IMR-90 (cell line): ENCODE results near the gene SLC37A1.

Experiments used
- BHLHE40 ChIP-seq: fragments of 150-350 bp; IDR thresholded peaks from 2 replicates; pipeline ENCODE4 v1.6.1; 2016; ENCODE audit warnings: mild to moderate bottlenecking, low read depth, low read length
- CEBPB ChIP-seq: IDR thresholded peaks from 2 replicates; pipeline ENCODE4 v1.6.1; 2012; ENCODE audit warnings: low read depth, low read length, improper control_type of control experiment
- CHD1 ChIP-seq: IDR thresholded peaks from 2 replicates; pipeline ENCODE4 v1.6.1; 2012; ENCODE audit warnings: low read depth, low read length, improper control_type of control experiment
- CTCF ChIP-seq: conservative IDR thresholded peaks from 2 replicates; pipeline ENCODE4 v1.5.1; 2012; ENCODE audit warnings: mild to moderate bottlenecking, low read depth, low read length, improper control_type of control experiment
- MAFK ChIP-seq: IDR thresholded peaks from 2 replicates; pipeline ENCODE4 v1.6.1; 2012; ENCODE audit warnings: low read depth, low read length, improper control_type of control experiment
- MAZ ChIP-seq: IDR thresholded peaks from 2 replicates; pipeline ENCODE4 v1.6.1; 2012; ENCODE audit warnings: low read depth, mild to moderate bottlenecking, low read length, improper control_type of control experiment, moderate library complexity, borderline replicate concordance
- MXI1 ChIP-seq: IDR thresholded peaks from 2 replicates; pipeline ENCODE4 v1.6.1; 2012; ENCODE audit warnings: low read depth, mild to moderate bottlenecking, low read length, moderate library complexity, borderline replicate concordance
- NFE2L2 ChIP-seq: fragments of 150-350 bp; IDR thresholded peaks from 2 replicates; pipeline ENCODE4 v1.6.1; 2016; ENCODE audit warnings: low read depth, mild to moderate bottlenecking, low read length
- POLR2A ChIP-seq: IDR thresholded peaks from 2 replicates; pipeline ENCODE4 v1.6.1; 2012; ENCODE audit warnings: mild to moderate bottlenecking, low read depth, low read length
- RAD21 ChIP-seq: IDR thresholded peaks from 2 replicates; pipeline ENCODE4 v1.6.1; 2012; ENCODE audit warnings: low read length, improper control_type of control experiment
- SMC3 ChIP-seq: fragments of 150-350 bp; IDR thresholded peaks from 2 replicates; pipeline ENCODE4 v1.6.1; 2016; ENCODE audit warnings: low read depth, mild to moderate bottlenecking, antibody characterized with exemption, low read length, moderate library complexity
- USF2 ChIP-seq: fragments of 150-350 bp; IDR thresholded peaks from 2 replicates; pipeline ENCODE4 v1.6.1; 2017; ENCODE audit warnings: mild to moderate bottlenecking, antibody characterized with exemption, low read length, low read depth

- TF ChIP-seq BHLHE40 (no peak), CTCF (0 out of 2 replicates have a peak, but pooled peaks have one; percentile 16), CHD1 (no peak), CEBPB (no peak), USF2 (no peak), POLR2A (no peak), NFE2L2 (no peak), MAZ (no peak), SMC3 (no peak), RAD21 (peak; percentile 30; the same call in 1 of the 2 replicates), MXI1 (no peak), MAFK (no peak)
These were observed 23.6 kb downstream of the SLC37A1 start for GRCh38 chr21:42537106-42537742.
